NT2/D1 (cell line): ENCODE data around the gene ZNF621.

Experiments
- SUZ12 ChIP-seq: IDR thresholded peaks from 2 replicates; pipeline ENCODE4 v1.6.1; 2011; ENCODE audit not compliant: insufficient read length, insufficient read depth; ENCODE audit errors: extremely low read depth
- YY1 ChIP-seq: IDR thresholded peaks from 2 replicates; pipeline ENCODE4 v1.6.1; 2011; ENCODE audit not compliant: insufficient read length, insufficient read depth
- ZNF274 ChIP-seq: IDR thresholded peaks from 2 replicates; pipeline ENCODE4 v1.6.1; 2011; ENCODE audit warnings: mild to moderate bottlenecking, low read depth, low read length

DNA sequence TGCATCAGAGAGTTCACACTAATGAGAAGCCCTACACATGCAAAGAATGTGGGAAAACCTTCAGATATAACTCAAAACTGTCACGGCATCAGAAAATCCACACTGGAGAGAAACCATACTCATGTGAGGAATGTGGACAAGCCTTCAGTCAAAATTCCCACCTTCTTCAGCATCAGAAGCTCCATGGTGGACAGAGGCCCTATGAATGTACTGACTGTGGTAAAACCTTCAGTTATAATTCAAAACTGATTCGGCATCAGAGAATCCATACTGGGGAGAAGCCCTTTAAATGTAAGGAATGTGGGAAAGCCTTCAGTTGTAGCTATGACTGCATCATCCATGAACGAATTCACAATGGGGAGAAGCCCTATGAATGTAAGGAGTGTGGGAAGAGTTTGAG lies 37.6 kb upstream of the ZNF621 start:
- no peak for TF ChIP-seq SUZ12
- TF ChIP-seq ZNF274 = no peak
- TF ChIP-seq YY1 = no peak
